ENCODE measurements around the gene VAV3. TPM values are rescaled to one million over a fixed set of nuclear protein-coding genes. Genes with fewer than 3 reads are reported as not detected.

VAV3 gene
- total and polyA plus RNA-seq, 8 donors: 7.1 to 21.4 (median 12.8) TPM

DNA sequence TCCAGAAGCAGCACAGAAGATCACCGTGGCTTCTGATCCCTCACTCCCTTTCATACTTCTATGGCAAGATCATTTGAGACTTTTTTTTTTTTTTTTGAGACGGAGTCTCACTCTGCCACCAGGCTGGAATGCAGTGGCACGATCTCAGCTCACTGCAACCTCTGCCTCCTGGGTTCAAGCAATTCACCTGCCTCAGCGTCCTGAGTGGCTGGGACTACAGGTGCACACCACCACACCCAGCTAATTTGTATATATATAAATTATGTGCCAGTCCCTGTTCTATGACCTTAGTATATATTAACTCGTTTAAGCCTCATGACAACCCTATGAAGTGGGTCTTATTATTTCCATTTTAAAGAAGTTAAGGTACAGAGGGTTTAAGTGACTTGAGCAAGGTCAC lies 298.5 kb downstream of the VAV3 start:
- FAIRE-seq: no peak
- Histone ChIP-seq H3K4me3 (no peak overlapping the region), H3K4me1 (peaks cover 0 to 4% (median 0%) of the 10 kb centered on the region in 3 donors), H3K27me3 (no peaks in the 10 kb centered on the region), H3K36me3 (no peaks in the 10 kb centered on the region), H3K9me3 (no peaks in the 10 kb centered on the region), H3K27ac (peak overlapping the region in 2 of 4 donors; percentile 1 to 40)
- intact Hi-C loops (cut with DNase I): no loop called here
- no peak for DNase-seq
- 36 to 58% methylated on average over 5 of the region's 5 CpGs for WGBS, 2 donors
- no peak for ATAC-seq
- TF ChIP-seq, protein P1, sequence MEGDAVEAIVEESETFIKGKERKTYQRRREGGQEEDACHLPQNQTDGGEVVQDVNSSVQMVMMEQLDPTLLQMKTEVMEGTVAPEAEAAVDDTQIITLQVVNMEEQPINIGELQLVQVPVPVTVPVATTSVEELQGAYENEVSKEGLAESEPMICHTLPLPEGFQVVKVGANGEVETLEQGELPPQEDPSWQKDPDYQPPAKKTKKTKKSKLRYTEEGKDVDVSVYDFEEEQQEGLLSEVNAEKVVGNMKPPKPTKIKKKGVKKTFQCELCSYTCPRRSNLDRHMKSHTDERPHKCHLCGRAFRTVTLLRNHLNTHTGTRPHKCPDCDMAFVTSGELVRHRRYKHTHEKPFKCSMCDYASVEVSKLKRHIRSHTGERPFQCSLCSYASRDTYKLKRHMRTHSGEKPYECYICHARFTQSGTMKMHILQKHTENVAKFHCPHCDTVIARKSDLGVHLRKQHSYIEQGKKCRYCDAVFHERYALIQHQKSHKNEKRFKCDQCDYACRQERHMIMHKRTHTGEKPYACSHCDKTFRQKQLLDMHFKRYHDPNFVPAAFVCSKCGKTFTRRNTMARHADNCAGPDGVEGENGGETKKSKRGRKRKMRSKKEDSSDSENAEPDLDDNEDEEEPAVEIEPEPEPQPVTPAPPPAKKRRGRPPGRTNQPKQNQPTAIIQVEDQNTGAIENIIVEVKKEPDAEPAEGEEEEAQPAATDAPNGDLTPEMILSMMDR (IDR thresholded peaks at IDR 0.05): no peak

DNA sequence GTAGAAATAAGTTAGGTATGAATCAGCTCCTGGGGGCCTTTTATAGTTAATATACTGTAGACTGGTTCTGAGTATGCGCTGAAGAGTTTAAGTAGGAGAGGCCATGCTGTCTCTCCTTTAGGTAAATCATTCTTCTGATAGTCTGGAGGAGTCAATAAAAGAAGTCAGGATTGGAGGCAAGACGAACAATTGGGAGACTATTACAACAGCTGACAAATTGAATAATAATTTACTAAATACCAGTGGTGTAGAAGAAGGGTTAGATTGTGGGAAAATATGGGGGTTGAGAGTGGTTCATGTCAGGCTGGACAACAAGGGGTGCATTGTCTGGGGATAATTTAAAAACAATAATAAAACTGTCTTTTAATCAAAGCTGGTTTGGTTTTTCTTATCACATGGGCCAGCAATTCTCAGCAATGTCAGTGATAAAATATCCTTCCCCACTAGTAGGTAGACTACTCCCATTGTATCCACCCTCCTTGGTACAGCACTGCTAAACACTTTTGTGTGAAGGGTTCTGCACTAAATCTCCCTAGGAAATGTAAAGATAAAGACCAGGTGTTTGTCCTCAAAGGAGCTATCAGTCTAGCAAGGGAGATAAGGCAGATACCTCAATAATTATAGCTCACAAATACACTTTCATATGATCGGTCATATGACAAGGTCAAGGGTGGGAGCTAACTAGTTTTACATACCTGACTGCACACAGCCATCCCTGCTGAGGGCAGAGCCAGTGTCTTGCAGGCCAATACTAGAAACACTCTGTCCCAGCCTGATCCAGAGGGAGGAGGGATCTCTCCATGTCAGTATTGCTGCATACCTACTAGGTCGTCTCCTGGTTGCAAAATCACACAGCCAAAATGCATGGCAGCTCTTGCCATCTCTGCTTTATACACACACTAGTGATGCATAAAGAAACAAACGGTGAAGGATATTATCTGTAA lies 299.7 kb downstream of the VAV3 start:
- peak in 1 of 6 donors; percentile 15 for DNase-seq
- TF ChIP-seq, protein P1 (IDR thresholded peaks at IDR 0.05): no peak
- intact Hi-C loops (cut with DNase I): no loop called here
- Histone ChIP-seq H3K4me3 (no peak overlapping the region), H3K4me1 (no peaks in the 10 kb centered on the region), H3K27ac (peak overlapping the region in 2 of 4 donors; percentile 10 to 40), H3K36me3 (no peaks in the 10 kb centered on the region), H3K9me3 (no peaks in the 10 kb centered on the region), H3K27me3 (no peaks in the 10 kb centered on the region)
- 17 to 19% methylated on average over 5 of the region's 5 CpGs for WGBS, 2 donors
- no peak for FAIRE-seq
- ATAC-seq: peak; percentile 46 to 79 (median 66)

DNA sequence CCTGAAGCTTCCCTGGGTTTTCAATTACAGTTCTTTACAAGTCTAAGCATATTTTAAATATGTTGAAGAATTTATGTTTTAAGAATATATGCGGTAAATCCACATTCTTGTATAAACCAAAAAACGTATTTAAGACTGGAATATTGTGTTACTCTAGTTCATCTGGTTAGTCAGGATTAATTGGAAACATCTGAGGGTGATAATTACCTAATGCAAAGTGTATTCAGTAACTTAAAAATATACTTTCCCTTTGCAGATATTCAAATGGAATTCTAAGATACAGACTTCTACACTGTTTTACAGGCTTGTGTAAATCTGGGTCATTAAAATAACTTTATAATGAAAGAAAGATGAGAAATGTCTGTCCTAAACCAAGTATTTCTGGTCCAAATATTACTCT lies 302.0 kb downstream of the VAV3 start:
- no peak overlapping the region for H3K4me3 ChIP-seq
- TF ChIP-seq, protein P1 (IDR thresholded peaks at IDR 0.05): no peak
- intact Hi-C loops (cut with DNase I): no loop called here
- ATAC-seq: no peak
- H3K27me3 ChIP-seq: no peaks in the 10 kb centered on the region
- no peak for FAIRE-seq
- H3K27ac ChIP-seq: no peak overlapping the region
- H3K9me3 ChIP-seq: no peaks in the 10 kb centered on the region
- WGBS, 2 donors: 58 to 65% methylated on average over 2 of the region's 2 CpGs
- no peak for DNase-seq
- H3K36me3 ChIP-seq: no peaks in the 10 kb centered on the region
- no peaks in the 10 kb centered on the region for H3K4me1 ChIP-seq

DNA sequence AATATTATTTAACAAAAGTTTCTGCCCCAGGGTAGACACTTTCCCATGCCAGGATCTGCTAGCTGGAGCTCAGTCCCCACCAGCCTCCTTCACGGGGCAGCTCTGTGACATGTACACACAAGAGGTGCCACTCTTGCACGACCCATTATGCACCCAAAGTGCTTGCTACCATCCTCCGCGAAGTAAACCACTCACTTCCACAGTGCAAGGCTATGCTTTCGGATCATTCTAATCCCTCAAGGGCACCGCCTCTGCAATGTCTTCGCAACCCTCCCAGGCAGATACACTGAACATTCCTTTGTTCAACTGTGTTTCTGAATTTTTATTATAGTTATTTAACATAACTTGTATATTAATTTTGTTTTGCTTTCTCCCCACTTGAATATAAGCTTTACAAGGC lies 303.8 kb downstream of the VAV3 start:
- ATAC-seq (no peak), DNase-seq (no peak), FAIRE-seq (no peak)
- H3K27ac ChIP-seq: no peak overlapping the region
- TF ChIP-seq, protein P1 (IDR thresholded peaks at IDR 0.05): no peak
- intact Hi-C loops (cut with DNase I): no loop called here
- no peaks in the 10 kb centered on the region for H3K4me1 ChIP-seq
- H3K9me3 ChIP-seq: no peaks in the 10 kb centered on the region
- no peaks in the 10 kb centered on the region for H3K36me3 ChIP-seq
- 77 to 87% methylated on average over 7 of the region's 7 CpGs for WGBS, 2 donors
- H3K27me3 ChIP-seq: no peaks in the 10 kb centered on the region
- no peak overlapping the region for H3K4me3 ChIP-seq

DNA sequence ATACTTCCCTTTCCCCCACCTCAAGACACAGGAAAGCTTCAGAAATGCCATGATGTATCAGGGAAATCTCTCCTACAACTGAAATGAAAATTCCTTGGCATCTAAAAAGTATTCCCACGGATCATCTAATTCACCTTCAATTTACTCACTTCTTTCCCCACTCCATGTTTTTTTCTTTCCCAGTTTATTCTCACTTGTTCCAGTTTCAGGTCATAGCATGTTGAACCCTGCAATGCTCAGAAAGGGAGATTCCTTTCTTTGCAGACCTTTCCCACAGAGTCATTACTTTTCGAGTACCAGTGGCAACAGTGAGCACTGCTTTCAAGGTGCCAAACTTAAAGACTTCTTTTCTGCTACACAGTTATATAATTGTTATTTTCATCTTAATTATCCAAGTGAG lies 305.0 kb downstream of the VAV3 start:
- ATAC-seq (no peak), DNase-seq (no peak), FAIRE-seq (no peak)
- WGBS, 2 donors: 45 to 52% methylated on average over 2 of the region's 2 CpGs
- TF ChIP-seq, protein P1 (IDR thresholded peaks at IDR 0.05): no peak
- Histone ChIP-seq H3K27me3 (no peaks in the 10 kb centered on the region), H3K9me3 (no peaks in the 10 kb centered on the region), H3K36me3 (no peaks in the 10 kb centered on the region), H3K27ac (no peak overlapping the region), H3K4me3 (no peak overlapping the region), H3K4me1 (no peaks in the 10 kb centered on the region)
- intact Hi-C loops (cut with DNase I): no loop called here

Measured in pancreas (tissue), 10 donors.